Kidney epithelial cell (primary cell): ENCODE data around the gene GNAZ. TPM values are rescaled to one million over a fixed set of nuclear protein-coding genes. Genes with fewer than 3 reads are reported as not detected.

Source experiments
- DNase-seq: peaks from one replicate; pipeline ENCODE4 v3.0.0-alpha.2; 2010; ENCODE audit warnings: low read depth
- H3K27me3 ChIP-seq: 2 replicates; pipeline ENCODE4 v1.6.0; 2011; ENCODE audit warnings: low read length; ENCODE audit not compliant: control insufficient read depth, insufficient read depth
- H3K36me3 ChIP-seq: 2 replicates; pipeline ENCODE4 v1.5.1; 2011; ENCODE audit warnings: low read length; ENCODE audit not compliant: control insufficient read depth, insufficient read depth
- H3K4me3 ChIP-seq: 2 replicates; pipeline ENCODE4 v1.5.1; 2011; ENCODE audit warnings: low read depth, mild to moderate bottlenecking, control low read depth, low read length
- total RNA-seq: library from RNA; depleted of rRNA; stranded (reverse); fragments of >200 nt; gene quantifications from 2 replicates; pipeline ENCODE4 v1.2.3, GENCODE V29; 2015
- TF ChIP-seq, protein P1 (sequence below): IDR thresholded peaks from 2 replicates; pipeline ENCODE4 v1.5.1; 2011; ENCODE audit warnings: mild to moderate bottlenecking, moderate library complexity, low read length, control low read depth, inconsistent platforms; ENCODE audit not compliant: insufficient read depth, poor library complexity, severe bottlenecking

GNAZ gene
- total RNA-seq, 1 donor from 2014 or later, result 9.2 TPM

DNA sequence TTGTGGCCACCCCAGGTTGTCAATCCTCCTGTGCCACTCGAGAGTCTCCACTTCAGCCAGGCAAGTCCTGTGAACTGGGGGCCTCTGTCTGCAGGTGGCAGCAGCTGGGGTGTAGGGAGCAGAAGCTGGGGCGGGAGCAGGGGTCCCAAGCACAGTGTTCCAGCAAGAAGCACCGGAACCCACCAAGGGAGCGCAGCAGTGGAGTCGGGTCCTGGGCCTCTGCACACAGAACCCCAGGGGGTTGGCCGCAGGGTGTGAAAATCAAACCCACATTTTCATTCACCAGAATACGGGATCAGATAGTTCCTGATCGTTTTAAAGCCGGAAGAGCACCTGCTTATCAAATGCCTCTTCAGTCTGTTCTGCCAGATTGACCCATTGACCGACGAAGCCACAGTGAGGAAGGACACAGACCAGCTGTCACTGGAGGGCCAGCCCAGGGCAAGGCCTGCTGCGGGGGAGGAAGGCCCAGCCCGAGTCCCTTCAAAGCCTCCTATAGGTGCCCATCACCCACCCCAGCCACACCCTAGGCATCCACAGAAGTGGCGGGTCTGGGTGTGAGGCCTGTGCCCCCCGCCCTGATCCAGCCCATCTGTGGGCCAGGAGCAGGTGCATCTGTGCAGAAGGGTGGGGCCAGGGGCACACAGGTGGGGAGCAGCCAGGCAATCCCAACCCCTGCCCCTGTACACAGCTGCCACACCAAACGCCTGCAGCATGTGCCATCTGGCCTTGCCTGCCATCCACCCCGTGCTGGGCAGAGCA, 37.3 kb downstream of the GNAZ start:
- no peaks in the 10 kb centered on the region for H3K36me3 ChIP-seq
- DNase-seq, result no peak
- no peaks in the 10 kb centered on the region for H3K27me3 ChIP-seq
- TF ChIP-seq, protein P1, sequence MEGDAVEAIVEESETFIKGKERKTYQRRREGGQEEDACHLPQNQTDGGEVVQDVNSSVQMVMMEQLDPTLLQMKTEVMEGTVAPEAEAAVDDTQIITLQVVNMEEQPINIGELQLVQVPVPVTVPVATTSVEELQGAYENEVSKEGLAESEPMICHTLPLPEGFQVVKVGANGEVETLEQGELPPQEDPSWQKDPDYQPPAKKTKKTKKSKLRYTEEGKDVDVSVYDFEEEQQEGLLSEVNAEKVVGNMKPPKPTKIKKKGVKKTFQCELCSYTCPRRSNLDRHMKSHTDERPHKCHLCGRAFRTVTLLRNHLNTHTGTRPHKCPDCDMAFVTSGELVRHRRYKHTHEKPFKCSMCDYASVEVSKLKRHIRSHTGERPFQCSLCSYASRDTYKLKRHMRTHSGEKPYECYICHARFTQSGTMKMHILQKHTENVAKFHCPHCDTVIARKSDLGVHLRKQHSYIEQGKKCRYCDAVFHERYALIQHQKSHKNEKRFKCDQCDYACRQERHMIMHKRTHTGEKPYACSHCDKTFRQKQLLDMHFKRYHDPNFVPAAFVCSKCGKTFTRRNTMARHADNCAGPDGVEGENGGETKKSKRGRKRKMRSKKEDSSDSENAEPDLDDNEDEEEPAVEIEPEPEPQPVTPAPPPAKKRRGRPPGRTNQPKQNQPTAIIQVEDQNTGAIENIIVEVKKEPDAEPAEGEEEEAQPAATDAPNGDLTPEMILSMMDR, result no peak
- no peak overlapping the region for H3K4me3 ChIP-seq

DNA sequence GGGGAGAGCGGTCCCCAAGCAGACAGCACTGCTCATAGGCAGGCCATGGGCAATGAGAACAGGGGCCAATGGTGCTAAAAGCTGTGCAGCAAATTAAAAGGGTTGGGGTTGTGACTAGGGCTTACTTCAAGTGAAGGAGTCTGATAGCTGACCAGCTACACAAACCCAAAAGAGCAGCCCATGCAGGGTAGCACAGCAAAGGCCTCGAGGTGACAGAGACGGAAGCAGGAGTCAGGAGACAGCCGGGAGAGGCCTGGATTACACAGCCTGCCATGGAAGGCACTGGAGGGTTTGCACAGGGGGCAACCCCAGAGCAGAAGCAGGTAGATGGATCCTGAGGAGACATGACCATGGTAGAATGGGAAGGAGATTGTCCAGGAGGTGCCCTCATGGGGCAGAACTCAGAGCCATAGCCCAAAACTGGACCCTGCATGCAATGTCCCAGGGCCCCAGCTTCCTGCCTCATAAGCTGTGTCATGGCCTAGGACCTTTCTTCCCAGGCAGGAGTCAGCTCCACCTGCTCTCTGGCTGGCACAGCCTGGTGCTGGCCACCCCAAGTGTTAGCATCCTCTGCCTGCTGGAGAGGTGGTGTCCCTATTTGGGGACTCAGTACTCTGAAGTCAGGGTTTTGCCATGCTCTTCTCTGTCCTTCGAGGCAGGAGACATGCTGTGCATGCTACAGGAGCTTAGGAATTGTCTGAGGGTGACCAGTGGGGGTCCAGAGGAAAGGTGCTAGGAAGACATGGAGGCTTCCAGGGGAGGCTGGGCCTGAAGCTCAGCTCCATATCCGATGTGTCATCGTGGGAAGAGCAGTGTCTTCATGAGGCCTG, 38.1 kb downstream of the GNAZ start:
- no peak overlapping the region for H3K4me3 ChIP-seq
- no peak for DNase-seq
- H3K27me3 ChIP-seq, result no peaks in the 10 kb centered on the region
- no peaks in the 10 kb centered on the region for H3K36me3 ChIP-seq
- TF ChIP-seq, protein P1, result no peak

DNA sequence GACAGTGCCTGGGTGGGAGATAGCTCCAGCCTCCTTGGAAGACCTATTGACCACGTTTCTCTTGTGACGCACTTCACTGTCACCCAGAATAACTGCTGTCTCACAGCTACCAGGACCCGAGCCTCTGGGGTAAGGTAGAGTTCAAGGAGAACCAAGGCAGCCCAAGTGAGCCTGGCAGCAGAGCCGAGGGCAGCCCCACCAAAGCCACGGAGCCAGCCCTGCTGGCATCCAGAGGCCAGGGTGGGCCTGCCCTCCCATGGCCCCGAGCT, 38.7 kb downstream of the GNAZ start:
- TF ChIP-seq, protein P1, result no peak
- no peaks in the 10 kb centered on the region for H3K36me3 ChIP-seq
- no peak for DNase-seq
- H3K4me3 ChIP-seq, result no peak overlapping the region
- H3K27me3 ChIP-seq, result no peaks in the 10 kb centered on the region

DNA sequence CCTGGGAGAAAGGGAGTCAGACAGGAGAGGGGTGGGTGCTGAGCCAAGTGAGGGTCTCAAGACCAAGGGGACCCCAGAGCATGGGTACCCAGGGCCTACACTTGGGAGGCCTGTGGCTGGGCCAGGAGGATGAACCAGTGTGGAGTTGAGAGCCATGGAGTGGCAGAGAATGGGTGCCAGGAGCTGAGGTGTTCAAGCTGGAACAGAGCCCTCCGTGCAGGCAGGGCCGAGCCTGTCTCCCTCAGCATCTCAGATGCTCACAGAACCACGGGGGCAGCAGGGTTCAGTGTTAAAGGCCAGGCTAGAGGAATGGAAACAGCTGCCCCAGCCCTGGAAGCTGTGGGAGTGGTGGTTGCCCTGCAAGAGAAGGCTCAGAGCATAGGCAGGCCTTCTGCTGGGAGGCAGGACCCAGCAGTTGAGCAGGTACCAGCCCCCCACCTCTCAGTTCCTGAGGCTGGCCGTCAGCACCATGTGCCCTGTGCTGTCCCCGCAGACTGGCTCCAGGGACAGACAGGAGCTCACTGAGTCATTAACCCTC, 39.2 kb downstream of the GNAZ start:
- TF ChIP-seq, protein P1, result no peak
- Histone ChIP-seq H3K27me3 (no peaks in the 10 kb centered on the region), H3K36me3 (no peaks in the 10 kb centered on the region), H3K4me3 (no peak overlapping the region)
- no peak for DNase-seq

DNA sequence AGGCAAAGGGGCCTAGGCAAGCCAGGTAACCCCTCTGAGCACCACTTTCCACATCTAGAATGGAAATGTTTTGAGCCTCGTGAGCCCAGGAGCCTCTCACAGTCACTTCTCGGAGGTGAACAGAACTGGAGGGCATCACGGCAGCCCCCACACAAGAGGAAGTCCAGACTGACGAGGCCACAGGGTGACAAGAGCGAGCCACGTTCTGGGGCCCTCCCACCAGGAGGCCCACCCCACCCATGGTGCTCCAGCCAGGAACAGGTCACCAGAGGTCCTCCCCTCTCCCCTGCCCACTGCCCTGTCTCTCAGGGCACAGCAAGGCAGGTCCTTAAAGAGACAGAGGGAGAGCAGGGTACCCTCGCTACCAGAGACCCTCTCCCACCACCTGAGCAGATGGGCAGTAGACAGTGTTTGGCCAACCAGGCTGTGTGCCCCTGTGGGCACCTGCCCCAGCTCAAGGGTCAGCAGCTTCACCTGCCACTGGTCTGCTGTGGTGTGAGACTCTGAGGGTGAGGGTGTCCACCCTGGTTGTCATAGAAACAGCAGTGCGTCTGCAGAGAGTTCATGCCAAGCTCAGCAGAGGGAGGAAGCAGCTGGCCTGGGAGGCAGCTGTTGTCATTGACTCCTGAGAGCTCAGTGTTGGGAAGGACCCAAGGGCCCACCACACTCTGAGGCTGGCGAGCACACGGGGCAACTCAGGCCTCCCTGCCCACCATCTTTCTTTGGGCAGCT, 40.0 kb downstream of the GNAZ start:
- H3K36me3 ChIP-seq, result no peaks in the 10 kb centered on the region
- TF ChIP-seq, protein P1, result no peak
- H3K4me3 ChIP-seq, result no peak overlapping the region
- H3K27me3 ChIP-seq, result no peaks in the 10 kb centered on the region
- DNase-seq, result no peak
